Measurements from ENCODE around the gene HSCB.

The HSCB gene

GRCh38 chr22:28710576-28711191, 31.2 kb upstream of the HSCB start:
- no peak overlapping the region for H3K27ac ChIP-seq (ENCODE audit: low read length)
- no peak overlapping the region for H2AFZ ChIP-seq (ENCODE audit: low read length)
- H3K4me3 ChIP-seq (ENCODE audit: low read length), result no peak overlapping the region
- no peaks in the 10 kb centered on the region for H3K9me3 ChIP-seq (replicated peaks; ENCODE audit: insufficient read depth, low read length)
- no peaks in the 10 kb centered on the region for H3K27me3 ChIP-seq (replicated peaks; ENCODE audit: insufficient read depth, low read length)
- no peaks in the 10 kb centered on the region for H3K36me3 ChIP-seq (replicated peaks; ENCODE audit: insufficient read depth, low read length)
- H3K9ac ChIP-seq (ENCODE audit: low read length), result no peak overlapping the region
- no peak for TF ChIP-seq EZH2phosphoT487 (IDR thresholded peaks at IDR 0.05; ENCODE audit: low read length)
- TF ChIP-seq EZH2 (optimal IDR thresholded peaks at IDR 0.05; ENCODE audit: low read depth, low read length), result no peak
- TF ChIP-seq CTCF (IDR thresholded peaks at IDR 0.05; ENCODE audit: low read length), result no peak
- no peaks in the 10 kb centered on the region for H3K9me2 ChIP-seq (replicated peaks; ENCODE audit: insufficient read depth, low read length)
- no peaks in the 10 kb centered on the region for H3F3A ChIP-seq (ENCODE audit: insufficient read depth, low read length)
- H4K20me1 ChIP-seq (ENCODE audit: insufficient read depth, low read length), result no peaks in the 10 kb centered on the region
- no peak for DNase-seq
- H3K79me2 ChIP-seq (ENCODE audit: low read length), result no peaks in the 10 kb centered on the region
- H3K4me2 ChIP-seq (ENCODE audit: low read depth, low read length), result no peak overlapping the region
- H3K4me1 ChIP-seq (ENCODE audit: low read length), result no peaks in the 10 kb centered on the region

- Histone ChIP-seq H3K4me2 (ENCODE audit: low read depth, low read length) (no peak overlapping the region), H3K27ac (ENCODE audit: low read length) (no peak overlapping the region), H3K9ac (ENCODE audit: low read length) (no peak overlapping the region), H3K36me3 (replicated peaks; ENCODE audit: insufficient read depth, low read length) (no peaks in the 10 kb centered on the region), H3K79me2 (ENCODE audit: low read length) (no peaks in the 10 kb centered on the region), H4K20me1 (ENCODE audit: insufficient read depth, low read length) (no peaks in the 10 kb centered on the region), H3K27me3 (replicated peaks; ENCODE audit: insufficient read depth, low read length) (no peaks in the 10 kb centered on the region), H3K9me3 (replicated peaks; ENCODE audit: insufficient read depth, low read length) (no peaks in the 10 kb centered on the region), H3K4me3 (ENCODE audit: low read length) (no peak overlapping the region), H3K4me1 (ENCODE audit: low read length) (no peaks in the 10 kb centered on the region), H3K9me2 (replicated peaks; ENCODE audit: insufficient read depth, low read length) (no peaks in the 10 kb centered on the region), H3F3A (ENCODE audit: insufficient read depth, low read length) (no peaks in the 10 kb centered on the region), H2AFZ (ENCODE audit: low read length) (no peak overlapping the region)
- TF ChIP-seq EZH2 (optimal IDR thresholded peaks at IDR 0.05; ENCODE audit: low read depth, low read length), result no peak
- TF ChIP-seq EZH2phosphoT487 (IDR thresholded peaks at IDR 0.05; ENCODE audit: low read length), result no peak
- TF ChIP-seq CTCF (IDR thresholded peaks at IDR 0.05; ENCODE audit: low read length), result no peak
- DNase-seq, result no peak
Measured at GRCh38 chr22:28711341-28711740, 30.5 kb upstream of the HSCB start.

GRCh38 chr22:28711820-28712777, 29.7 kb upstream of the HSCB start:
- no peak for DNase-seq
- Histone ChIP-seq H3K4me1 (ENCODE audit: low read length) (no peaks in the 10 kb centered on the region), H3K9ac (ENCODE audit: low read length) (no peak overlapping the region), H3K36me3 (replicated peaks; ENCODE audit: insufficient read depth, low read length) (no peaks in the 10 kb centered on the region), H2AFZ (ENCODE audit: low read length) (no peak overlapping the region), H3K4me3 (ENCODE audit: low read length) (no peak overlapping the region), H3K4me2 (ENCODE audit: low read depth, low read length) (no peak overlapping the region), H4K20me1 (ENCODE audit: insufficient read depth, low read length) (no peaks in the 10 kb centered on the region), H3K9me2 (replicated peaks; ENCODE audit: insufficient read depth, low read length) (no peaks in the 10 kb centered on the region), H3K27ac (ENCODE audit: low read length) (no peak overlapping the region), H3K27me3 (replicated peaks; ENCODE audit: insufficient read depth, low read length) (no peaks in the 10 kb centered on the region), H3K9me3 (replicated peaks; ENCODE audit: insufficient read depth, low read length) (no peaks in the 10 kb centered on the region), H3F3A (ENCODE audit: insufficient read depth, low read length) (no peaks in the 10 kb centered on the region), H3K79me2 (ENCODE audit: low read length) (no peaks in the 10 kb centered on the region)
- TF ChIP-seq EZH2 (optimal IDR thresholded peaks at IDR 0.05; ENCODE audit: low read depth, low read length), result no peak
- no peak for TF ChIP-seq EZH2phosphoT487 (IDR thresholded peaks at IDR 0.05; ENCODE audit: low read length)
- TF ChIP-seq CTCF (IDR thresholded peaks at IDR 0.05; ENCODE audit: low read length), result no peak
